Measurements from ENCODE around the gene KCNJ8. TPM values are rescaled to one million over a fixed set of nuclear protein-coding genes. Genes with fewer than 3 reads are reported as not detected.

Gene KCNJ8
- total and polyA plus RNA-seq, 10 of the 15 experiments (the other 5 are each of a cell fraction or from before 2014, with no cell fraction given) = not detected

DNA sequence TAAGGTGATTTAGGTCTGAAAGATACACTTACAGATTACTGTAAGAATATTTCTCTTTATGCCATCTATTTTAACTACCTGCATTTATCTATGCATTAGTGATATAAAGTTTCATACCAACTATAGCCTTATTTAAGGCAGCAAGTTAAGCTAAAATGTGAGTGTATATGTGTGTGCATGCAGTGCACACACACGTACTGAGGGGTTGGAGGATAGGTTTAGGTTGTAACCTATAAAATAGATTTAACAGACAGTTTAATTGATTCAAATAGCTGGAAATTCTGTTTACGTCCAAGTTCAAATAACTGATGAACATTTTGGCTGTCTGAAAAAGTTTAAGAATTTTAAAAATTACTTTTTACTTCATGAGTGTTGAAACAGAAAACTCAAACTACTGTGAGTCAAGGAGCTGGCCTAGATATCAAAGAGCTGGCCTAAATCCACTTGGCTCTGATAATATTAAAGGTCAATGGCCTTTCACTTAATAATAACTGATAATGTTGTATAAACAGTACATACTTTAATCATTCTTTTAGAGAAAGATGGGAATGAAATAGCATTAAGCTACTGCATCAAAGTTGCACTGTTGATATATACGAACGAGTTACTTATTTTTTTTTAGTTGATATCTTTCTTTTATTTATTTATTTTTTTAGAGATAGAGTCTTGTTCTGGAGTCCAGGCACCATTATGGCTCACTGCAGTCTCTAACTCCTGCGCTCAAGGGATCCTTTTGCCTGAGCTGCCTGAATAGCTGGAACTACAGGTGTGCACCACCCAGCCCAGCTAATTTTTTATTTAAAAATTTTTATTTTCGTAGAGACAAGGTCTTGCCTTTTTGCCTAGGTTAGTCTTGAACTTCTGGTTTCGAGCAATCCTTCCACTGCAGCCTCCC lies 13.8 kb upstream of the KCNJ8 start:
- ChIA-PET SMC1A (ENCODE audit: uncharacterized antibody, unreplicated experiment) (no interaction called here), RAD21 (ENCODE audit: unreplicated experiment) (interaction anchor here (0.8 kb wide), 1 partner anchor 12 kb away, joined by 3 read pairs; no protein-coding TSS in a partner anchor), CTCF (interaction anchor here (1.2 kb wide), 1 partner anchor 13 kb away, joined by 3 read pairs; no protein-coding TSS in a partner anchor), POLR2A (no interaction called here)
- in situ Hi-C loops (cut with MboI) = no loop called here
- H3K27ac ChIP-seq (ENCODE audit: control insufficient read depth, insufficient read depth) = no peak overlapping the region
- no peak overlapping the region for H3K4me3 ChIP-seq
- no peak overlapping the region for H3K9ac ChIP-seq (ENCODE audit: control insufficient read depth, insufficient read depth, low read length)
- H3K4me1 ChIP-seq (ENCODE audit: control insufficient read depth, insufficient read depth, low read length) = no peaks in the 10 kb centered on the region
- H3K36me3 ChIP-seq (ENCODE audit: control insufficient read depth in 2 of 2, insufficient read depth in 2 of 2, low read length in 1 of 2) = no peaks in the 10 kb centered on the region
- H3K27me3 ChIP-seq (replicated peaks in 1 of 2; ENCODE audit: control insufficient read depth in 2 of 2, insufficient read depth in 2 of 2, low read length in 1 of 2) = no peaks in the 10 kb centered on the region
- no TSS peak for BruUV-seq (replicated peaks)
- H4K20me1 ChIP-seq (ENCODE audit: control insufficient read depth, insufficient read depth) = no peaks in the 10 kb centered on the region
- ATAC-seq (no peak), DNase-seq (ENCODE audit: low read depth, low spot score) (no peak), FAIRE-seq (no peak)
- H3K79me2 ChIP-seq (ENCODE audit: control insufficient read depth, insufficient read depth, low read length) = no peaks in the 10 kb centered on the region
- WGBS (ENCODE audit: insufficient coverage, insufficient replicate concordance, low lambda C conversion rate, missing lambda C conversion rate) = 21% methylated on average over 7 of the region's 7 CpGs
- no peak overlapping the region for H3K4me2 ChIP-seq (ENCODE audit: control insufficient read depth, insufficient read depth)
- H2AFZ ChIP-seq (ENCODE audit: control insufficient read depth, low read depth, low read length) = no peak overlapping the region
- intact Hi-C loops (cut with micrococcal nuclease; ENCODE audit: unreplicated experiment) = no loop called here
- H3K9me3 ChIP-seq (replicated peaks; ENCODE audit: control insufficient read depth, insufficient read depth, low read length) = no peaks in the 10 kb centered on the region
- no peak for TF ChIP-seq YY1 (IDR thresholded peaks at IDR 0.05; ENCODE audit: low read depth, low read length)
- no peak for TF ChIP-seq RAD51 (IDR thresholded peaks at IDR 0.05)
- TF ChIP-seq ZNF217 (IDR thresholded peaks at IDR 0.05) = no peak
- TF ChIP-seq, protein P1, sequence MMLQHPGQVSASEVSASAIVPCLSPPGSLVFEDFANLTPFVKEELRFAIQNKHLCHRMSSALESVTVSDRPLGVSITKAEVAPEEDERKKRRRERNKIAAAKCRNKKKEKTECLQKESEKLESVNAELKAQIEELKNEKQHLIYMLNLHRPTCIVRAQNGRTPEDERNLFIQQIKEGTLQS (IDR thresholded peaks at IDR 0.05; ENCODE audit: borderline replicate concordance, extremely low read depth, low read depth, low read length) = no peak
- no peak for TF ChIP-seq RB1 (IDR thresholded peaks at IDR 0.05; ENCODE audit: borderline replicate concordance)
- TF ChIP-seq, protein P2, sequence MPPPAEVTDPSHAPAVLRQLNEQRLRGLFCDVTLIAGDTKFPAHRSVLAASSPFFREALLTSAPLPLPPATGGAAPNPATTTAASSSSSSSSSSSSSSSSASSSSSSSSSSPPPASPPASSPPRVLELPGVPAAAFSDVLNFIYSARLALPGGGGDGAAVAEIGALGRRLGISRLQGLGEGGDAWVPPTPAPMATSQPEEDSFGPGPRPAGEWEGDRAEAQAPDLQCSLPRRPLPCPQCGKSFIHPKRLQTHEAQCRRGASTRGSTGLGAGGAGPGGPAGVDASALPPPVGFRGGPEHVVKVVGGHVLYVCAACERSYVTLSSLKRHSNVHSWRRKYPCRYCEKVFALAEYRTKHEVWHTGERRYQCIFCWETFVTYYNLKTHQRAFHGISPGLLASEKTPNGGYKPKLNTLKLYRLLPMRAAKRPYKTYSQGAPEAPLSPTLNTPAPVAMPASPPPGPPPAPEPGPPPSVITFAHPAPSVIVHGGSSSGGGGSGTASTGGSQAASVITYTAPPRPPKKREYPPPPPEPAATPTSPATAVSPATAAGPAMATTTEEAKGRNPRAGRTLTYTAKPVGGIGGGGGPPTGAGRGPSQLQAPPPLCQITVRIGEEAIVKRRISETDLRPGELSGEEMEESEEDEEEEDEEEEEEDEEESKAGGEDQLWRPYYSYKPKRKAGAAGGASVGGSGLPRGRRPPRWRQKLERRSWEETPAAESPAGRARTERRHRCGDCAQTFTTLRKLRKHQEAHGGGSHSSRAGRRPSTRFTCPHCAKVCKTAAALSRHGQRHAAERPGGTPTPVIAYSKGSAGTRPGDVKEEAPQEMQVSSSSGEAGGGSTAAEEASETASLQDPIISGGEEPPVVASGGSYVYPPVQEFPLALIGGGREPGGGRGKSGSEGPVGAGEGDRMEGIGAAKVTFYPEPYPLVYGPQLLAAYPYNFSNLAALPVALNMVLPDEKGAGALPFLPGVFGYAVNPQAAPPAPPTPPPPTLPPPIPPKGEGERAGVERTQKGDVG (CRISPR knock-in tag; IDR thresholded peaks at IDR 0.05) = no peak
- TF ChIP-seq SMC3 (IDR thresholded peaks at IDR 0.05; ENCODE audit: borderline replicate concordance, low read length) = no peak
- no peak for TF ChIP-seq CHD4 (IDR thresholded peaks at IDR 0.05)
- TF ChIP-seq, protein P3, sequence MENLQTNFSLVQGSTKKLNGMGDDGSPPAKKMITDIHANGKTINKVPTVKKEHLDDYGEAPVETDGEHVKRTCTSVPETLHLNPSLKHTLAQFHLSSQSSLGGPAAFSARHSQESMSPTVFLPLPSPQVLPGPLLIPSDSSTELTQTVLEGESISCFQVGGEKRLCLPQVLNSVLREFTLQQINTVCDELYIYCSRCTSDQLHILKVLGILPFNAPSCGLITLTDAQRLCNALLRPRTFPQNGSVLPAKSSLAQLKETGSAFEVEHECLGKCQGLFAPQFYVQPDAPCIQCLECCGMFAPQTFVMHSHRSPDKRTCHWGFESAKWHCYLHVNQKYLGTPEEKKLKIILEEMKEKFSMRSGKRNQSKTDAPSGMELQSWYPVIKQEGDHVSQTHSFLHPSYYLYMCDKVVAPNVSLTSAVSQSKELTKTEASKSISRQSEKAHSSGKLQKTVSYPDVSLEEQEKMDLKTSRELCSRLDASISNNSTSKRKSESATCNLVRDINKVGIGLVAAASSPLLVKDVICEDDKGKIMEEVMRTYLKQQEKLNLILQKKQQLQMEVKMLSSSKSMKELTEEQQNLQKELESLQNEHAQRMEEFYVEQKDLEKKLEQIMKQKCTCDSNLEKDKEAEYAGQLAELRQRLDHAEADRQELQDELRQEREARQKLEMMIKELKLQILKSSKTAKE (IDR thresholded peaks at IDR 0.05; ENCODE audit: low read depth, poor library complexity, severe bottlenecking) = no peak
- TF ChIP-seq NFYA (IDR thresholded peaks at IDR 0.05; ENCODE audit: borderline replicate concordance, low read depth, low read length) = no peak
- TF ChIP-seq, protein P4, sequence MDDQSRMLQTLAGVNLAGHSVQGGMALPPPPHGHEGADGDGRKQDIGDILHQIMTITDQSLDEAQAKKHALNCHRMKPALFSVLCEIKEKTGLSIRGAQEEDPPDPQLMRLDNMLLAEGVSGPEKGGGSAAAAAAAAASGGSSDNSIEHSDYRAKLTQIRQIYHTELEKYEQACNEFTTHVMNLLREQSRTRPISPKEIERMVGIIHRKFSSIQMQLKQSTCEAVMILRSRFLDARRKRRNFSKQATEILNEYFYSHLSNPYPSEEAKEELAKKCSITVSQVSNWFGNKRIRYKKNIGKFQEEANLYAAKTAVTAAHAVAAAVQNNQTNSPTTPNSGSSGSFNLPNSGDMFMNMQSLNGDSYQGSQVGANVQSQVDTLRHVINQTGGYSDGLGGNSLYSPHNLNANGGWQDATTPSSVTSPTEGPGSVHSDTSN (IDR thresholded peaks at IDR 0.05; ENCODE audit: insufficient replicate concordance, low read depth, low read length) = no peak
- no peak for TF ChIP-seq EZH2 (IDR thresholded peaks at IDR 0.05; ENCODE audit: borderline replicate concordance, control insufficient read depth, low read depth, low read length)
